Cardiac septum (tissue), 1 donor: ENCODE data around the gene SLC22A5. TPM values are rescaled to one million over a fixed set of nuclear protein-coding genes. Genes with fewer than 3 reads are reported as not detected.
A peak's percentile ranks its signal among the peaks of the same experiment; 100 is the strongest.

Experiments
- DNase-seq: peaks from one replicate; pipeline ENCODE4 v3.0.0-alpha.2; 2020; ENCODE audit warnings: low spot score
- intact Hi-C: fragments of 100-400 bp; cut with DNase I; formaldehyde crosslinking; loops from one replicate; pipeline ENCODE4 v1.14.0; 2022
- long read RNA-seq: library from polyadenylated mRNA; unstranded; transcript quantifications from one replicate; pipeline ENCODE4 v2.0.0, GENCODE V29; 2021
- total RNA-seq: library from RNA; stranded (reverse); fragmentation: NEBNext Ultra II Directional; extraction: Animal tissue kit (Norgen Biotek cat#: 25700); gene quantifications from one replicate; pipeline ENCODE4 v1.2.1, GENCODE V29; 2021
- donor health status: DM: no; HTN: no; CAD: no.

The SLC22A5 gene
- total RNA-seq: 9.2 TPM
- long read RNA-seq, transcript SLC22A5-201 (10 exons, 3,237 nt): major isoform, 5 of 14 reads
- long read RNA-seq, partial matches to known transcripts: 2 of 14 reads
- long read RNA-seq, other reads (novel, unspliced or antisense): 6 of 14 reads

- DNase-seq: peak; percentile 89
- intact Hi-C loops: loop anchor here (5.0 kb wide), 1 partner anchor 187 kb away; no protein-coding TSS in a partner anchor
Observed at GRCh38 chr5:132369474-132370180, at the start of gene SLC22A5. Gene SLC22A5, plus strand, starts transcription at chr5:132369710. Its CDS starts 263 bp downstream, at chr5:132369973.

DNA sequence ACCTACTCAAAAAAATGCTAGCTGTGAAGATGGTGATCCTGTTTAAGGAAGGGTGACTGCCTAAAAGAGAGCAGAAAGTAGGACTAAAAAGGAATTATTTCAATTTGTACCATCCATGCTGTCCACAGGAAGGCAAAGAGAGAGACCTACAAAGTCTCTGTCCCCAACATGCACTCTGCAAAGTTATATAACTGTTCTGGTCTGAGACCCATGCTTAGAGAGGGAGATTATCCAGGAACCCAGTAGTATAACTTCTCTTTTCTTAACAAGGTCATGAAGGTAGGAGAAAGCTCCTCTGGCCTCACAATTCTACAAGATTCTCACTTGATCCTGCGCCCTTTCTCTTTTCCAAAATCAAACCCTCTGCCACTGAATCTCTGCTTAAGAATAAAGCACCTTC lies 49.5 kb upstream of the SLC22A5 start:
- intact Hi-C loops: no loop called here
- no peak for DNase-seq

- no peak for DNase-seq
- intact Hi-C loops: no loop called here
Observed at GRCh38 chr5:132321109-132321721, 48.3 kb upstream of the SLC22A5 start.

DNA sequence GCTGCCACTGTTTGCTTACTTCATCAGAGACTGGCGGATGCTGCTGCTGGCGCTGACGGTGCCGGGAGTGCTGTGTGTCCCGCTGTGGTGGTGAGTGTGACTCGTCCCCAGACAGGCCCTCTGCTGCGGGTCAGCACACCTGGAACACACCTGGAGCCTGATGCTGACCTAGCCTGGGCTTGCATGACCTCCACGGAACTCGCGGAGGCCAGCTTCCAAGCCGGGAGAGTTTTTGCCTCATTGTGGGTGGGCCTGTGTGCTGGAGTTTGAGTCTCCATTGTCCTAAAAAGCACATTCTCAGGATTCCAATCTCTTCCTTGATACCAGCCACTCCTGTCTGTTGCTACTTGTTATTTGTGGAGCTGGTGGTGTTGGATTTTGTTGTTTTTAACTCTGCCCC lies 47.2 kb upstream of the SLC22A5 start:
- no peak for DNase-seq
- intact Hi-C loops: no loop called here

DNA sequence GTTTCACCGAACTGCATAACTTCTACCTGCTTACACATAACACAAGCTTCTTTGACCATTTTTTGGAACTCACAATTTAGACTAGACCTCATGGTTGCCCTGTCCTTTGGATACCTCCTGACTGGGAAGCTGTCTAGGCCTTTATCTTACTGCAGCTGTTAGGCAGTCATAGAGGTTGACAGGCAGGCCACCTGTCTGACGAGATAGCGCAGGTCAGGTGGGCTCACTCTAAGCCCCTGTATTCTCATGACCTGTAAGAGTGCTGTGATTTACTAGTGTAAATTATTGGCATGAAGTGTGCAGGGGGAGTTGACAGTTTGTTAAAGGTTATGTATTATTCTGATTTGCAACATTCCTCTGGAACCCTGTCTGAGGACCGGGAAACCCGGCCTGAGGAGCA lies 46.3 kb upstream of the SLC22A5 start:
- DNase-seq: no peak
- intact Hi-C loops: no loop called here

GRCh38 chr5:132325691-132326090 lies 43.8 kb upstream of the SLC22A5 start:
- no peak for DNase-seq
- intact Hi-C loops: no loop called here

DNA sequence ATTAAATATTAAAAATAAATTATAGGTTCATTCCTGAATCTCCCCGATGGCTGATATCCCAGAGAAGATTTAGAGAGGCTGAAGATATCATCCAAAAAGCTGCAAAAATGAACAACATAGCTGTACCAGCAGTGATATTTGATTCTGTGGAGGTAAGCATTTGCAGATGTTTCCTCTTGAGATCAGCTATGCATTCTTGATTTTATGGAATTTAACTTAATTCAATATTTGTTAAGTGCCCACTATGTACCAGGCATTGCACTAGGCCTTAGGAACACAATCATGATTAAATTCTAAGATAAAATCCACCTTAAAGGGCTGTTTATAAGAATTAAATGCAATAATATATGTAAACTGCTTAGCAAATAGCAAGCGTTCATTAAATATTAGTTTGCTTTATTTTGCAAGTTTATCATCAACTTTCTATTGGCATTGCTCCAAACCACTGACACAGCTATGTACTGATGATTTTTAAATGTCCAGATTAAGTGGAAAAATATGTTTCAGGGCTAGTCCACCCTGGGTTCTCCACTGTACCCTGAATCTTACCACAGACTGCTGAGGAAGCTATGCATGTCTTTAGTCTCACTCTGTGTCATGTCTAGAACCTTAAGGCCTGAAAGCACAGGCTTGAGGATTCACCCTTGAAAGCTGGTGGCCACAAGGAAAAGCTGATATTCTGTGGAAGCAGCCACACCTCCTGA lies 42.1 kb upstream of the SLC22A5 start:
- intact Hi-C loops: no loop called here
- no peak for DNase-seq

- DNase-seq: no peak
- intact Hi-C loops: no loop called here
Observed at GRCh38 chr5:132334812-132335211, 34.7 kb upstream of the SLC22A5 start.

GRCh38 chr5:132335402-132335801 lies 34.1 kb upstream of the SLC22A5 start:
- DNase-seq: no peak
- intact Hi-C loops: no loop called here

- intact Hi-C loops: no loop called here
- DNase-seq: no peak
Observed at GRCh38 chr5:132339502-132339901, 30.0 kb upstream of the SLC22A5 start.

DNA sequence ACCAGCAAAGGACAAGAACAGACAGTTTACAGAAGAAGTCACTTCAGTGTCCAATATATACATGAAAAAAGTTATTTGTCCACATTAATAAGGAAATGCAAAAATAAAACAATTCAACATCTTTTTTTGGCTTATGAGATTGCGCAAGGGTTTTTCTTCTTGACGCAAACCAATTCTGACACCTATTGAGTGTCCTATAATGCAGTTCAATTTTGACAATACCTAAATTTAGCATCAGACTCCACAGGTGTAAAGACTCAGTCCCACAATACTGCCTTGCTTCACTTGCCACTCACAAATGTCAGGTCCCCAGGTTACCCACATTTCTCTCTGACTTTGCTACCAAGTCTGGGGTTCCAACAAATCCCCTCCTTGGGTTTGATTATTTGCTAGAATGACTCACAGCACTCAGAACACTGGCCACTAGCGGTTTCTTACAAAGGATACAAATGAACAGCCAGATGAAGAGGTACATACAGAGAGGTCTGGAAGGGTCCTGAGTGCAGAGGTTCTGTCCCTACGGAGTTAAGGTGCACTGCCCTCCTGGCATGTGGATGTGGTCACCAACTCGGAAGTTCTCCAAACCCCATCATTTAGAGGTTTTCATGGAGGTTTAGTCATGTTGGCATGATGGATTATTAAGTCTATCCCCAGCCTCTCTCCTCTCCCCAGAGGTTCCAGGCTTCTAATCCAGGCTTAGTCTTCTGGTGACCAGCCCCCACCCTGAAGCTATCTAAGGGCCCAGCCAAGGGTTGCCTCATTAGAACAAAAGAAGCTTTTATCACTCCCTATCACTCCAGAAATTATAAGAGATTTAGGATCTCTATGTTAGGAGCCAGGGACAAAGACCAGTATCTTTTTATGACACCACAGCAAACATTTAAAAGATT lies 27.0 kb upstream of the SLC22A5 start:
- no peak for DNase-seq
- intact Hi-C loops: no loop called here

- intact Hi-C loops: no loop called here
- no peak for DNase-seq
Observed at GRCh38 chr5:132344775-132345514, 24.6 kb upstream of the SLC22A5 start.

GRCh38 chr5:132353486-132353995 lies 16.0 kb upstream of the SLC22A5 start:
- intact Hi-C loops: no loop called here
- no peak for DNase-seq

- intact Hi-C loops: no loop called here
- no peak for DNase-seq
Observed at GRCh38 chr5:132354381-132355139, 14.9 kb upstream of the SLC22A5 start.

- intact Hi-C loops: no loop called here
- DNase-seq: no peak
Observed at GRCh38 chr5:132355140-132355765, 14.3 kb upstream of the SLC22A5 start.

GRCh38 chr5:132358775-132359174 lies 10.7 kb upstream of the SLC22A5 start:
- DNase-seq: no peak
- intact Hi-C loops: no loop called here

DNA sequence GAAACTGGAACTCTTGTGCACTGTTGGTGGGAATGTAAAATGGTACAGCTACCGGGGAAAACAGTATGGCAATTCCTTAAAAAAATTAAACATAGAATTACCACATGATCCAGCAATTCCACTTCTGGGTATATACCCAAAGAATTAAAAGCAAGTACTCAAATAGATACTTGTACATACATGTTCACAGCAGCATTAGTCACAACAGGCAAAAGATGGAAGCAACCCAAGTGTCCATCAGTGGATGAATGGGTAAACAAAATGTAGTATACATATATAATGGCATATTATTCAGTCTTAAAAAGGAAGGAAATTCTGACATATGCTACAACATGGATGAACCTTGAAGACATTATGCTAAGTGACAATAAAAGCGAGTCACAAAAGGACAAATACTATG lies 7.4 kb upstream of the SLC22A5 start:
- intact Hi-C loops: loop anchor here (5.0 kb wide), 1 partner anchor 70 kb away; the partner anchor contains the start of gene SLC22A4
- no peak for DNase-seq
